ENCODE results near the gene TFDP1.

DNA sequence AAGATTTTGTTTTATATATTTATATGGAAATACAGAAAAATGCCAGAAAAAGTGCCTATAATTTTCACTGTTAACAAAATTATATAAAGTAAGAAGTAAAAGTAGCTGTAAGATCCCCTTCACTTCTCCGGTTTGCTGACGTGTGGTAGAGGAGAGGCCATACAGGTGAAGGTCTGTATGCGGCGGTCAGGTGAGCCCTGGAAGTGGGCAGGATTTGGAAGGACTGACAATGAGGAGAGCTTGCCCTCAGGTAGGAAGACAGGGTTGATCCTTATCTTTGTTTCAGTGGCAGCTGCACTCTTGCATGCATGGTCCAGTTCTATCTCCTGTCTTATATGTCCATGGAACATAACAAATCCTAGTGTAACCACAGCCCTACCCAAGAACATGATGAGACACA lies 16.9 kb upstream of the TFDP1 start:
- TF ChIP-seq, protein P1, sequence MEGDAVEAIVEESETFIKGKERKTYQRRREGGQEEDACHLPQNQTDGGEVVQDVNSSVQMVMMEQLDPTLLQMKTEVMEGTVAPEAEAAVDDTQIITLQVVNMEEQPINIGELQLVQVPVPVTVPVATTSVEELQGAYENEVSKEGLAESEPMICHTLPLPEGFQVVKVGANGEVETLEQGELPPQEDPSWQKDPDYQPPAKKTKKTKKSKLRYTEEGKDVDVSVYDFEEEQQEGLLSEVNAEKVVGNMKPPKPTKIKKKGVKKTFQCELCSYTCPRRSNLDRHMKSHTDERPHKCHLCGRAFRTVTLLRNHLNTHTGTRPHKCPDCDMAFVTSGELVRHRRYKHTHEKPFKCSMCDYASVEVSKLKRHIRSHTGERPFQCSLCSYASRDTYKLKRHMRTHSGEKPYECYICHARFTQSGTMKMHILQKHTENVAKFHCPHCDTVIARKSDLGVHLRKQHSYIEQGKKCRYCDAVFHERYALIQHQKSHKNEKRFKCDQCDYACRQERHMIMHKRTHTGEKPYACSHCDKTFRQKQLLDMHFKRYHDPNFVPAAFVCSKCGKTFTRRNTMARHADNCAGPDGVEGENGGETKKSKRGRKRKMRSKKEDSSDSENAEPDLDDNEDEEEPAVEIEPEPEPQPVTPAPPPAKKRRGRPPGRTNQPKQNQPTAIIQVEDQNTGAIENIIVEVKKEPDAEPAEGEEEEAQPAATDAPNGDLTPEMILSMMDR (IDR thresholded peaks at IDR 0.05; ENCODE audit: borderline replicate concordance, extremely low read depth, low read length, poor library complexity, severe bottlenecking) = no peak
- no peak for TF ChIP-seq EZH2 (IDR thresholded peaks at IDR 0.05; ENCODE audit: borderline replicate concordance, low read depth, low read length, severe bottlenecking)
